Activated CD8-positive, alpha-beta T cell treated with anti-CD3 and anti-CD28 coated beads for 36 hours (primary cell): ENCODE measurements around the gene SGK1. TPM values are rescaled to one million over a fixed set of nuclear protein-coding genes. Genes with fewer than 3 reads are reported as not detected.

Source experiments
- ATAC-seq: fragments of 200-7000 bp; cut with Tn5 transposase; one replicate; pipeline ENCODE4 v1.10.0; 2021; ENCODE audit warnings: mild to moderate bottlenecking, moderate library complexity
- CTCF ChIA-PET: fragments of 350-600 bp; sonication (Branson Sonifier 250); formaldehyde crosslinking; loops from one replicate; lab custom pipeline; 2021; ENCODE audit warnings: antibody characterized with exemption; lab: Charles Lee
- POLR2A ChIA-PET: fragments of 350-600 bp; sonication (Branson Sonifier 250); formaldehyde crosslinking; loops from one replicate; lab custom pipeline; 2021; ENCODE audit warnings: antibody characterized with exemption; lab: Charles Lee
- DNase-seq: peaks from one replicate; pipeline ENCODE4 v3.0.0-alpha.2; 2020
- H3K27ac Mint-ChIP-seq: one replicate; pipeline ENCODE4 v1.8.0; 2021; ENCODE audit warnings: mild to moderate bottlenecking, mixed read lengths
- H3K27me3 Mint-ChIP-seq: one replicate; pipeline ENCODE4 v1.8.0; 2021; ENCODE audit warnings: mixed read lengths
- H3K36me3 Mint-ChIP-seq: one replicate; pipeline ENCODE4 v1.8.0; 2021; ENCODE audit warnings: low read depth, mixed read lengths
- H3K4me1 Mint-ChIP-seq: one replicate; pipeline ENCODE4 v1.8.0; 2021; ENCODE audit warnings: low read depth, mixed read lengths
- H3K4me3 Mint-ChIP-seq: one replicate; pipeline ENCODE4 v1.8.0; 2021; ENCODE audit warnings: mild to moderate bottlenecking, moderate library complexity, mixed read lengths
- H3K9me3 Mint-ChIP-seq: one replicate; pipeline ENCODE4 v1.8.0; 2021; ENCODE audit warnings: mixed read lengths
- intact Hi-C: fragments of 100-400 bp; cut with micrococcal nuclease; formaldehyde crosslinking; loops from one replicate; pipeline ENCODE4 v1.10.0; 2022
- total RNA-seq, 2 experiments: library from RNA; stranded (reverse); gene quantifications; one replicate each; pipeline ENCODE4 v1.2.3, GENCODE V29; 2021
- TF ChIP-seq, protein P1 (sequence below): fragments of 200-600 bp; IDR thresholded peaks from one replicate; pipeline ENCODE4 v1.8.0; 2022; ENCODE audit warnings: antibody characterized with exemption, mild to moderate bottlenecking

SGK1 gene
- total RNA-seq, 2 experiments from 2014 or later, result 46.4 to 53.4 TPM

- POLR2A ChIA-PET, result no interaction called here
- peaks cover 9% of the 10 kb centered on the region for H3K4me1 Mint-ChIP-seq
- TF ChIP-seq, protein P1, sequence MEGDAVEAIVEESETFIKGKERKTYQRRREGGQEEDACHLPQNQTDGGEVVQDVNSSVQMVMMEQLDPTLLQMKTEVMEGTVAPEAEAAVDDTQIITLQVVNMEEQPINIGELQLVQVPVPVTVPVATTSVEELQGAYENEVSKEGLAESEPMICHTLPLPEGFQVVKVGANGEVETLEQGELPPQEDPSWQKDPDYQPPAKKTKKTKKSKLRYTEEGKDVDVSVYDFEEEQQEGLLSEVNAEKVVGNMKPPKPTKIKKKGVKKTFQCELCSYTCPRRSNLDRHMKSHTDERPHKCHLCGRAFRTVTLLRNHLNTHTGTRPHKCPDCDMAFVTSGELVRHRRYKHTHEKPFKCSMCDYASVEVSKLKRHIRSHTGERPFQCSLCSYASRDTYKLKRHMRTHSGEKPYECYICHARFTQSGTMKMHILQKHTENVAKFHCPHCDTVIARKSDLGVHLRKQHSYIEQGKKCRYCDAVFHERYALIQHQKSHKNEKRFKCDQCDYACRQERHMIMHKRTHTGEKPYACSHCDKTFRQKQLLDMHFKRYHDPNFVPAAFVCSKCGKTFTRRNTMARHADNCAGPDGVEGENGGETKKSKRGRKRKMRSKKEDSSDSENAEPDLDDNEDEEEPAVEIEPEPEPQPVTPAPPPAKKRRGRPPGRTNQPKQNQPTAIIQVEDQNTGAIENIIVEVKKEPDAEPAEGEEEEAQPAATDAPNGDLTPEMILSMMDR, result no peak
- H3K9me3 Mint-ChIP-seq, result no peaks in the 10 kb centered on the region
- ATAC-seq, result no peak
- H3K36me3 Mint-ChIP-seq, result no peaks in the 10 kb centered on the region
- DNase-seq, result no peak
- intact Hi-C loops, result no loop called here
- CTCF ChIA-PET, result no interaction called here
- H3K27ac Mint-ChIP-seq, result no peak overlapping the region
- no peak overlapping the region for H3K4me3 Mint-ChIP-seq
- no peaks in the 10 kb centered on the region for H3K27me3 Mint-ChIP-seq
Measured at GRCh38 chr6:134187751-134188150, 130.2 kb downstream of the SGK1 start.

DNA sequence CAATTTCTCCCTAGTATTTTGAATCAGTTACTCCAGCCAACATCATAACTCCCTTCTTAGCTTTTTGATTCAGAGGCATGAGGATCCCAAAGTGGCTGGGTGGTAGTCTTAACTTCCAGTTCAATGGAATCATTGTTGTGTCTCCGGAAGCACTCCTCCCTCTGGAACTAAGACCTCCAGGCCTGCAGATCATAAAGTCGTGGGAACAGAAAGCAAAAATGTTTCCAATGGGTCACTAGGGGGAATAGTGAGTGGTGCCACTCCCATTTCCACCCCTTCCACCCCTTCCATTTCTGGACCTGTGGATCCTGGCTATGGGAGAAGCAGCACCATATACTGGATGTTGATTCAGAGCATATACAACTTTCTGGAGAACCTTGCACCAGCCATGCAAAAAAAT lies 130.8 kb downstream of the SGK1 start:
- no peak for DNase-seq
- Mint-ChIP-seq H3K4me1 (peaks cover 9% of the 10 kb centered on the region), H3K27me3 (no peaks in the 10 kb centered on the region), H3K4me3 (no peak overlapping the region), H3K9me3 (no peaks in the 10 kb centered on the region), H3K27ac (no peak overlapping the region), H3K36me3 (no peaks in the 10 kb centered on the region)
- ChIA-PET POLR2A (no interaction called here), CTCF (no interaction called here)
- intact Hi-C loops, result no loop called here
- TF ChIP-seq, protein P1, result no peak
- ATAC-seq, result no peak

GRCh38 chr6:134186355-134186754 lies 131.6 kb downstream of the SGK1 start:
- intact Hi-C loops, result no loop called here
- DNase-seq (no peak), ATAC-seq (no peak)
- H3K4me3 Mint-ChIP-seq, result no peak overlapping the region
- no peaks in the 10 kb centered on the region for H3K36me3 Mint-ChIP-seq
- no peak overlapping the region for H3K27ac Mint-ChIP-seq
- H3K9me3 Mint-ChIP-seq, result no peaks in the 10 kb centered on the region
- TF ChIP-seq, protein P1, result no peak
- POLR2A ChIA-PET, result no interaction called here
- H3K27me3 Mint-ChIP-seq, result no peaks in the 10 kb centered on the region
- CTCF ChIA-PET, result interaction anchor here (1.9 kb wide), 1 partner anchor 10 kb away, joined by 4 read pairs; no protein-coding TSS in a partner anchor
- H3K4me1 Mint-ChIP-seq, result peaks cover 9% of the 10 kb centered on the region

DNA sequence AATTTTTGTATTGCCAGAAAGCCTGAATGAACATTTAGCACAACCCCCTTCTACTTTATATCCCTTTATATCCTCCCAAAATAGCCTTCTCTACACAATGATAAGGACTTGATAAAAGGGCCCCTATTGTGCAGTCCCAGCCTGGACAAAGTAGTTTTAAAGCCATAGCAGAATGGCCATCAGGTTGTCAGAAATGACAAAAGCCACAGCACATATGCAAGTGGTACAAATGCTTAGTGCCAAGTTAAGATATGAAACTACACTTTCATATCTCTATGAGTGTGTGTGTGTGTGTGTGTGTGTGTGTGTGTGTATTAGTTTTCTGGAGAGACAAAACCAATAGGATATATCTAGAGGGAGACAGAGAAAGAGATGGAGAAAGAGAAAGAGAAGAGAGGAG lies 132.6 kb downstream of the SGK1 start:
- H3K4me1 Mint-ChIP-seq, result peaks cover 9% of the 10 kb centered on the region
- no peak overlapping the region for H3K4me3 Mint-ChIP-seq
- ChIA-PET CTCF (interaction anchor here (1.9 kb wide), 1 partner anchor 11 kb away, joined by 4 read pairs; no protein-coding TSS in a partner anchor), POLR2A (no interaction called here)
- intact Hi-C loops, result no loop called here
- no peak for DNase-seq
- ATAC-seq, result no peak
- H3K36me3 Mint-ChIP-seq, result no peaks in the 10 kb centered on the region
- no peaks in the 10 kb centered on the region for H3K27me3 Mint-ChIP-seq
- no peaks in the 10 kb centered on the region for H3K9me3 Mint-ChIP-seq
- TF ChIP-seq, protein P1, result no peak
- no peak overlapping the region for H3K27ac Mint-ChIP-seq

- no peak overlapping the region for H3K27ac Mint-ChIP-seq
- H3K9me3 Mint-ChIP-seq, result no peaks in the 10 kb centered on the region
- POLR2A ChIA-PET, result no interaction called here
- no peaks in the 10 kb centered on the region for H3K36me3 Mint-ChIP-seq
- intact Hi-C loops, result no loop called here
- H3K4me1 Mint-ChIP-seq, result peaks cover 11% of the 10 kb centered on the region
- CTCF ChIA-PET, result no interaction called here
- no peak for DNase-seq
- H3K4me3 Mint-ChIP-seq, result no peak overlapping the region
- TF ChIP-seq, protein P1, result no peak
- ATAC-seq, result no peak
- no peaks in the 10 kb centered on the region for H3K27me3 Mint-ChIP-seq
Measured at GRCh38 chr6:134183844-134184243, 134.1 kb downstream of the SGK1 start.
